H1 (cell line): ENCODE data around the gene GUCY1A1. TPM values are rescaled to one million over a fixed set of nuclear protein-coding genes. Genes with fewer than 3 reads are reported as not detected.

Source experiments
- BRCA1 ChIP-seq: IDR thresholded peaks from 2 replicates; pipeline ENCODE4 v1.6.1; 2012; ENCODE audit warnings: low read depth, low read length, improper control_type of control experiment
- E2F6 ChIP-seq: IDR thresholded peaks from 2 replicates; pipeline ENCODE4 v1.6.1; 2012; ENCODE audit warnings: inconsistent platforms
- EP300 ChIP-seq, 2 experiments: IDR thresholded peaks; 1 replicate in 1 of 2; 2 replicates in 1 of 2; pipeline ENCODE4 v1.6.1; 2011 to 2012; ENCODE audit warnings: low read depth in 2 of 2, low read length in 2 of 2, mild to moderate bottlenecking in 2 of 2, borderline replicate concordance in 1 of 2, inconsistent platforms in 1 of 2, moderate library complexity in 1 of 2
- FOSL1 ChIP-seq: IDR thresholded peaks from 2 replicates; pipeline ENCODE4 v1.6.1; 2011; ENCODE audit warnings: mild to moderate bottlenecking, low read depth, low read length, moderate library complexity; ENCODE audit not compliant: insufficient read depth
- PHF8 ChIP-seq: fragments of 200-600 bp; sonication (generic); conservative IDR thresholded peaks from 2 replicates; pipeline ENCODE4 v1.7.1; 2012; ENCODE audit warnings: low read depth, mild to moderate bottlenecking, inconsistent platforms, low read length, moderate library complexity
- SIN3A ChIP-seq, 2 experiments: IDR thresholded peaks in 1 of 2; conservative IDR thresholded peaks in 1 of 2; 2 replicates each; pipeline ENCODE4 v1.6.1; 2011 to 2012; ENCODE audit warnings: low read length in 2 of 2, improper control_type of control experiment in 1 of 2, low read depth in 1 of 2, mild to moderate bottlenecking in 1 of 2
- SIRT6 ChIP-seq: IDR thresholded peaks from one replicate; pipeline ENCODE4 v1.7.1; 2012; ENCODE audit warnings: low read length, inconsistent platforms
- ZNF274 ChIP-seq: IDR thresholded peaks from 2 replicates; pipeline ENCODE4 v1.7.0; 2012; ENCODE audit warnings: low read length, borderline replicate concordance; ENCODE audit errors: extremely low read depth
- polyA plus RNA-seq, 7 experiments: library from polyadenylated mRNA; depleted of rRNA in 3 of 7; stranded (reverse) in 5 of 7; unstranded in 2 of 7; fragments of >200 nt in 5 of 7; fragments of 200-250 nt in 2 of 7; gene quantifications; 1 replicate in 5 of 7; 2 replicates in 1 of 7; 4 replicates in 1 of 7; pipeline versions ENCODE4 v1.2.1 to v1.2.3, GENCODE V29; 2011 to 2013; ENCODE audit warnings: missing spikeins in 2 of 7, mixed read lengths in 2 of 7
- total RNA-seq: library from RNA; stranded (reverse); fragmentation: NEBNext Ultra II Directional; extraction: Animal tissue kit (Norgen Biotek cat#: 25700); gene quantifications from 2 replicates; pipeline ENCODE4 v1.2.1, GENCODE V29; 2021
- TF ChIP-seq, protein P1 (sequence below): fragments of 300-600 bp; sonication (generic); IDR thresholded peaks from 2 replicates; pipeline ENCODE4 v1.7.1; 2012; ENCODE audit warnings: low read length, moderate library complexity, mild to moderate bottlenecking, inconsistent platforms; ENCODE audit not compliant: insufficient replicate concordance

GUCY1A1 gene
- total and polyA plus RNA-seq, 2 of the 8 experiments (the other 6 are each of a cell fraction or from before 2014, with no cell fraction given): not detected

DNA sequence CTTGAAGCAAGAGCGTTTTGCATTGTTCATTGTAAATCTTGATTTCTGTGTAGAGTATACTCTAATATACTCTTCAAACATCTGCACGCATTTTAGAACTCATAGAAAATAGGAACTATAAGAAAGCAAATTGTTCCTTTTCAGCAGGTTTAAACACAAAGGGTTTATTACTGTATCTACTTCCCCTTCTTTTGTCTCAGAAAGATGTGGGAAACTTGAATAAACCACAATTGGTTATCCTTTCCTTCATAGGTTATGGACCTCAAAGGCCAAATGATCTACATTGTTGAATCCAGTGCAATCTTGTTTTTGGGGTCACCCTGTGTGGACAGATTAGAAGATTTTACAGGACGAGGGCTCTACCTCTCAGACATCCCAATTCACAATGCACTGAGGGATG lies 46.2 kb downstream of the GUCY1A1 start (continued):
- TF ChIP-seq, protein P1, sequence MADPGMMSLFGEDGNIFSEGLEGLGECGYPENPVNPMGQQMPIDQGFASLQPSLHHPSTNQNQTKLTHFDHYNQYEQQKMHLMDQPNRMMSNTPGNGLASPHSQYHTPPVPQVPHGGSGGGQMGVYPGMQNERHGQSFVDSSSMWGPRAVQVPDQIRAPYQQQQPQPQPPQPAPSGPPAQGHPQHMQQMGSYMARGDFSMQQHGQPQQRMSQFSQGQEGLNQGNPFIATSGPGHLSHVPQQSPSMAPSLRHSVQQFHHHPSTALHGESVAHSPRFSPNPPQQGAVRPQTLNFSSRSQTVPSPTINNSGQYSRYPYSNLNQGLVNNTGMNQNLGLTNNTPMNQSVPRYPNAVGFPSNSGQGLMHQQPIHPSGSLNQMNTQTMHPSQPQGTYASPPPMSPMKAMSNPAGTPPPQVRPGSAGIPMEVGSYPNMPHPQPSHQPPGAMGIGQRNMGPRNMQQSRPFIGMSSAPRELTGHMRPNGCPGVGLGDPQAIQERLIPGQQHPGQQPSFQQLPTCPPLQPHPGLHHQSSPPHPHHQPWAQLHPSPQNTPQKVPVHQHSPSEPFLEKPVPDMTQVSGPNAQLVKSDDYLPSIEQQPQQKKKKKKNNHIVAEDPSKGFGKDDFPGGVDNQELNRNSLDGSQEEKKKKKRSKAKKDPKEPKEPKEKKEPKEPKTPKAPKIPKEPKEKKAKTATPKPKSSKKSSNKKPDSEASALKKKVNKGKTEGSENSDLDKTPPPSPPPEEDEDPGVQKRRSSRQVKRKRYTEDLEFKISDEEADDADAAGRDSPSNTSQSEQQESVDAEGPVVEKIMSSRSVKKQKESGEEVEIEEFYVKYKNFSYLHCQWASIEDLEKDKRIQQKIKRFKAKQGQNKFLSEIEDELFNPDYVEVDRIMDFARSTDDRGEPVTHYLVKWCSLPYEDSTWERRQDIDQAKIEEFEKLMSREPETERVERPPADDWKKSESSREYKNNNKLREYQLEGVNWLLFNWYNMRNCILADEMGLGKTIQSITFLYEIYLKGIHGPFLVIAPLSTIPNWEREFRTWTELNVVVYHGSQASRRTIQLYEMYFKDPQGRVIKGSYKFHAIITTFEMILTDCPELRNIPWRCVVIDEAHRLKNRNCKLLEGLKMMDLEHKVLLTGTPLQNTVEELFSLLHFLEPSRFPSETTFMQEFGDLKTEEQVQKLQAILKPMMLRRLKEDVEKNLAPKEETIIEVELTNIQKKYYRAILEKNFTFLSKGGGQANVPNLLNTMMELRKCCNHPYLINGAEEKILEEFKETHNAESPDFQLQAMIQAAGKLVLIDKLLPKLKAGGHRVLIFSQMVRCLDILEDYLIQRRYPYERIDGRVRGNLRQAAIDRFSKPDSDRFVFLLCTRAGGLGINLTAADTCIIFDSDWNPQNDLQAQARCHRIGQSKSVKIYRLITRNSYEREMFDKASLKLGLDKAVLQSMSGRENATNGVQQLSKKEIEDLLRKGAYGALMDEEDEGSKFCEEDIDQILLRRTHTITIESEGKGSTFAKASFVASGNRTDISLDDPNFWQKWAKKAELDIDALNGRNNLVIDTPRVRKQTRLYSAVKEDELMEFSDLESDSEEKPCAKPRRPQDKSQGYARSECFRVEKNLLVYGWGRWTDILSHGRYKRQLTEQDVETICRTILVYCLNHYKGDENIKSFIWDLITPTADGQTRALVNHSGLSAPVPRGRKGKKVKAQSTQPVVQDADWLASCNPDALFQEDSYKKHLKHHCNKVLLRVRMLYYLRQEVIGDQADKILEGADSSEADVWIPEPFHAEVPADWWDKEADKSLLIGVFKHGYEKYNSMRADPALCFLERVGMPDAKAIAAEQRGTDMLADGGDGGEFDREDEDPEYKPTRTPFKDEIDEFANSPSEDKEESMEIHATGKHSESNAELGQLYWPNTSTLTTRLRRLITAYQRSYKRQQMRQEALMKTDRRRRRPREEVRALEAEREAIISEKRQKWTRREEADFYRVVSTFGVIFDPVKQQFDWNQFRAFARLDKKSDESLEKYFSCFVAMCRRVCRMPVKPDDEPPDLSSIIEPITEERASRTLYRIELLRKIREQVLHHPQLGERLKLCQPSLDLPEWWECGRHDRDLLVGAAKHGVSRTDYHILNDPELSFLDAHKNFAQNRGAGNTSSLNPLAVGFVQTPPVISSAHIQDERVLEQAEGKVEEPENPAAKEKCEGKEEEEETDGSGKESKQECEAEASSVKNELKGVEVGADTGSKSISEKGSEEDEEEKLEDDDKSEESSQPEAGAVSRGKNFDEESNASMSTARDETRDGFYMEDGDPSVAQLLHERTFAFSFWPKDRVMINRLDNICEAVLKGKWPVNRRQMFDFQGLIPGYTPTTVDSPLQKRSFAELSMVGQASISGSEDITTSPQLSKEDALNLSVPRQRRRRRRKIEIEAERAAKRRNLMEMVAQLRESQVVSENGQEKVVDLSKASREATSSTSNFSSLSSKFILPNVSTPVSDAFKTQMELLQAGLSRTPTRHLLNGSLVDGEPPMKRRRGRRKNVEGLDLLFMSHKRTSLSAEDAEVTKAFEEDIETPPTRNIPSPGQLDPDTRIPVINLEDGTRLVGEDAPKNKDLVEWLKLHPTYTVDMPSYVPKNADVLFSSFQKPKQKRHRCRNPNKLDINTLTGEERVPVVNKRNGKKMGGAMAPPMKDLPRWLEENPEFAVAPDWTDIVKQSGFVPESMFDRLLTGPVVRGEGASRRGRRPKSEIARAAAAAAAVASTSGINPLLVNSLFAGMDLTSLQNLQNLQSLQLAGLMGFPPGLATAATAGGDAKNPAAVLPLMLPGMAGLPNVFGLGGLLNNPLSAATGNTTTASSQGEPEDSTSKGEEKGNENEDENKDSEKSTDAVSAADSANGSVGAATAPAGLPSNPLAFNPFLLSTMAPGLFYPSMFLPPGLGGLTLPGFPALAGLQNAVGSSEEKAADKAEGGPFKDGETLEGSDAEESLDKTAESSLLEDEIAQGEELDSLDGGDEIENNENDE: no peak
- TF ChIP-seq FOSL1: no peak
- TF ChIP-seq PHF8: no peak
- TF ChIP-seq ZNF274: no peak
- TF ChIP-seq SIN3A (conservative IDR thresholded peaks at IDR 0.05 in 1 of 2, IDR thresholded peaks at IDR 0.05 in 1 of 2; ENCODE audit: low read depth in 1 of 2, low read length in 2 of 2): no peak
- TF ChIP-seq SIRT6: no peak
- no peak for TF ChIP-seq EP300 (IDR thresholded peaks at IDR 0.05; ENCODE audit: borderline replicate concordance in 1 of 2, low read depth in 2 of 2, low read length in 2 of 2)
- TF ChIP-seq BRCA1: no peak
- TF ChIP-seq E2F6: no peak
